Liver (tissue), 9 donors: ENCODE measurements around the gene TMEM87B. TPM values are rescaled to one million over a fixed set of nuclear protein-coding genes. Genes with fewer than 3 reads are reported as not detected.

Experiments used
- DNase-seq: peaks from one replicate; pipeline ENCODE4 v3.0.0-alpha.2; 2017; ENCODE audit warnings: low spot score
- H3K27ac ChIP-seq, 2 donors: one replicate each; pipeline ENCODE4 v1.7.0; 2013; ENCODE audit warnings: inconsistent platforms in 2 of 2, low read length in 2 of 2, control low read depth in 1 of 2, low read depth in 1 of 2, mild to moderate bottlenecking in 1 of 2
- H3K27me3 ChIP-seq, 4 donors: one replicate each; pipeline versions ENCODE4 v1.6.1 to v1.7.0; 2013; ENCODE audit warnings: low read length in 3 of 4, inconsistent platforms in 1 of 4, mild to moderate bottlenecking in 1 of 4, moderate library complexity in 1 of 4; ENCODE audit not compliant: control insufficient read depth in 4 of 4, insufficient read depth in 4 of 4
- H3K36me3 ChIP-seq, 4 donors: one replicate each; pipeline versions ENCODE4 v1.6.1 to v1.7.0; 2013; ENCODE audit warnings: low read length in 3 of 4, mild to moderate bottlenecking in 3 of 4, low read depth in 1 of 4, moderate library complexity in 1 of 4; ENCODE audit not compliant: control insufficient read depth in 4 of 4, insufficient read depth in 3 of 4
- H3K4me1 ChIP-seq, 4 donors: one replicate each; pipeline versions ENCODE4 v1.6.1 to v1.7.0; 2013; ENCODE audit warnings: low read length in 3 of 4, mild to moderate bottlenecking in 3 of 4, moderate library complexity in 1 of 4; ENCODE audit not compliant: control insufficient read depth in 4 of 4, insufficient read depth in 4 of 4
- H3K4me3 ChIP-seq, 3 donors: one replicate each; pipeline versions ENCODE4 v1.6.1 to v1.7.0; 2013; ENCODE audit warnings: low read length in 3 of 3, control low read depth in 1 of 3, low read depth in 1 of 3, mild to moderate bottlenecking in 1 of 3
- H3K9ac ChIP-seq, 2 donors: one replicate each; pipeline ENCODE4 v1.7.0; 2013; ENCODE audit warnings: low read length in 2 of 2, mild to moderate bottlenecking in 2 of 2, moderate library complexity in 2 of 2, control low read depth in 1 of 2, low read depth in 1 of 2
- H3K9me3 ChIP-seq, 4 donors: one replicate each; pipeline versions ENCODE4 v1.6.1 to v1.7.0; 2013; ENCODE audit warnings: low read length in 3 of 4; ENCODE audit not compliant: control insufficient read depth in 4 of 4
- FOXA1 ChIP-seq: IDR thresholded peaks from 2 replicates; pipeline ENCODE4 v1.6.1; 2016; ENCODE audit warnings: antibody characterized with exemption
- HNF4A ChIP-seq, 2 donors: conservative IDR thresholded peaks; 2 replicates each; pipeline ENCODE4 v1.6.1; 2016; ENCODE audit warnings: antibody characterized with exemption in 2 of 2, mild to moderate bottlenecking in 2 of 2
- JUND ChIP-seq, 2 donors: IDR thresholded peaks; 2 replicates each; pipeline ENCODE4 v1.6.1; 2016; ENCODE audit warnings: antibody characterized with exemption in 2 of 2
- RXRA ChIP-seq, 2 donors: IDR thresholded peaks; 2 replicates each; pipeline ENCODE4 v1.6.1; 2017 to 2018; ENCODE audit warnings: antibody characterized with exemption in 2 of 2, mild to moderate bottlenecking in 1 of 2
- SP1 ChIP-seq: IDR thresholded peaks from 2 replicates; pipeline ENCODE4 v1.6.1; 2018; ENCODE audit warnings: antibody characterized with exemption, mild to moderate bottlenecking
- TAF1 ChIP-seq: conservative IDR thresholded peaks from 2 replicates; pipeline ENCODE4 v1.6.1; 2016; ENCODE audit warnings: antibody characterized with exemption, mild to moderate bottlenecking
- YY1 ChIP-seq: IDR thresholded peaks from 2 replicates; pipeline ENCODE4 v1.6.1; 2016; ENCODE audit warnings: antibody characterized with exemption, mild to moderate bottlenecking
- WGBS: extraction: QIAGEN DNeasy Blood & Tissue Kit; methylation state at CpG from one replicate; pipeline ENCODE4 v1.1.7; 2013; 5-methylcytosine and 5-hydroxymethylcytosine counted together
- polyA plus RNA-seq, 2 donors: library from polyadenylated mRNA; stranded (reverse) in 1 of 2; unstranded in 1 of 2; fragments of 200-250 nt in 1 of 2; fragments of >200 nt in 1 of 2; fragmentation: Nextera tagmentation in 1 of 2; extraction: Ambion mirVana in 1 of 2; gene quantifications; one replicate each; pipeline versions ENCODE4 v1.2.1 to v1.2.3, GENCODE V29; 2013 to 2015
- total RNA-seq, 2 donors: library from RNA; depleted of rRNA; stranded (reverse); fragments of >200 nt; gene quantifications; one replicate each; pipeline ENCODE4 v1.2.3, GENCODE V29; 2014
- TF ChIP-seq, protein P1 (sequence below): IDR thresholded peaks from 2 replicates; pipeline ENCODE4 v1.6.1; 2016; ENCODE audit warnings: antibody characterized with exemption
- TF ChIP-seq, protein P2 (sequence below): IDR thresholded peaks from 2 replicates; pipeline ENCODE4 v1.6.1; 2016; ENCODE audit warnings: antibody characterized with exemption
- TF ChIP-seq, protein P3 (sequence below): IDR thresholded peaks from 2 replicates; pipeline ENCODE4 v1.6.1; 2016; ENCODE audit warnings: antibody characterized with exemption, mild to moderate bottlenecking
- donor health status: healthy.
- donor health status: healthy.
- donor health status: healthy.
- donor health status: healthy.
- donor health status: healthy.

Gene TMEM87B
- total and polyA plus RNA-seq, 4 donors: 3.6 to 10.1 (median 6.0) TPM

DNA sequence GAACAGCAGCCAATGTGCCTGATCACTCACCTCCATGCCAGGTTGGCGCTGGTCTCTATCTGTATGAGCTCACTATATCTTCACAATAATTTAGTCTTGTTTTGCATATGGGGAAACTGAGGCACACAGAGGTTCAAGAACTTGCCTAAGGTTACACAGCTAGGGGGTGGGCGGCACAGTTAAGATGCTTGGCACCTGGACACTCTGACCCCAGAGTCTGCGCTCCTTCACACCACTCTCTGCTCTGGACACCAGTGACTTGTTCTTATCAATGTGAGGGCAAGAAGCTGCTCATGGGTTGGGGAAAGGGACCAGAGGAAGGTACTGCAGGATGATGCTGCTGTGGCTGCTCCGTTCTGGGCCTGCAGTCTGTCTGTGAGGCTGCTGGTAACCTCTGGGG lies 110.2 kb downstream of the TMEM87B start:
- no peak for TF ChIP-seq RXRA (IDR thresholded peaks at IDR 0.05)
- TF ChIP-seq FOXA1: no peak
- no peak for TF ChIP-seq TAF1
- TF ChIP-seq, protein P1, sequence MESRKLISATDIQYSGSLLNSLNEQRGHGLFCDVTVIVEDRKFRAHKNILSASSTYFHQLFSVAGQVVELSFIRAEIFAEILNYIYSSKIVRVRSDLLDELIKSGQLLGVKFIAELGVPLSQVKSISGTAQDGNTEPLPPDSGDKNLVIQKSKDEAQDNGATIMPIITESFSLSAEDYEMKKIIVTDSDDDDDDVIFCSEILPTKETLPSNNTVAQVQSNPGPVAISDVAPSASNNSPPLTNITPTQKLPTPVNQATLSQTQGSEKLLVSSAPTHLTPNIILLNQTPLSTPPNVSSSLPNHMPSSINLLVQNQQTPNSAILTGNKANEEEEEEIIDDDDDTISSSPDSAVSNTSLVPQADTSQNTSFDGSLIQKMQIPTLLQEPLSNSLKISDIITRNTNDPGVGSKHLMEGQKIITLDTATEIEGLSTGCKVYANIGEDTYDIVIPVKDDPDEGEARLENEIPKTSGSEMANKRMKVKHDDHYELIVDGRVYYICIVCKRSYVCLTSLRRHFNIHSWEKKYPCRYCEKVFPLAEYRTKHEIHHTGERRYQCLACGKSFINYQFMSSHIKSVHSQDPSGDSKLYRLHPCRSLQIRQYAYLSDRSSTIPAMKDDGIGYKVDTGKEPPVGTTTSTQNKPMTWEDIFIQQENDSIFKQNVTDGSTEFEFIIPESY: no peak
- no peaks in the 10 kb centered on the region for H3K27me3 ChIP-seq
- no peaks in the 10 kb centered on the region for H3K9me3 ChIP-seq
- H3K4me3 ChIP-seq: no peak overlapping the region
- no peak for DNase-seq
- peaks cover 0 to 4% (median 2%) of the 10 kb centered on the region in 4 donors for H3K4me1 ChIP-seq
- 94% methylated on average over 4 of the region's 4 CpGs for WGBS
- no peaks in the 10 kb centered on the region for H3K36me3 ChIP-seq
- no peak overlapping the region for H3K27ac ChIP-seq
- no peak overlapping the region for H3K9ac ChIP-seq

DNA sequence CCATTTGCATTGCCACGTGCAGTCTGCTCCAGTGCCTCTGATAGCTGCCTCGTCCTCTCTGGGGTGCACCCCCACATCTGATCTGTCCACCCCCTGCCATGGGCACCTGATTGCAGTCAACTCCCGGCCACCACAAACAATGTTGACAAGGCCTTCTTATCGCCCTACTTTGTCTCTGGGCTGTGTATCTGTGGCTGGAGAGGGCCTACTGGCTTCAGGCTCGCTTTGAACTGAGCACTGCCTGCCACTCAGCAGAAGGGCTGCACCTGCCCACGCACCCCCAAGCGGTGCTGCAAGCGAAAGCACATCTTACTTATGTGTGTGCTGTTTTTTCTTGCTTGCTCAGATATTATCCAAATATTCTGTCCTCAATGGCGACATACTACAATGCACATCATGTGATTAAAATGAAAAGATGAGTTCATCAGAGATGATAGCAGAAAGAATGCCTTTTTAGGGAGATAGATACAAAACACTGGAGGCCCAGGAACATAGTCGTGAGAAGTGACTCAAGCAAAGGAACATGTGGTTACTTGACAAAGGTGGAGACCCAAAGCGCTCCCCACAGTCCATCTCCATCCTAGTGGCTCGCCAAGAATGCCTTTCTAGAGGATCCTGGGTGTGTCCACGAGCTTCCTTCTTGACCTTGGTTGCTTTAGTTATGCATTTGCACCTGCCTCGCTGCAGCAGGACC lies 111.9 kb downstream of the TMEM87B start:
- H3K9ac ChIP-seq: no peak overlapping the region
- no peak overlapping the region for H3K27ac ChIP-seq

DNA sequence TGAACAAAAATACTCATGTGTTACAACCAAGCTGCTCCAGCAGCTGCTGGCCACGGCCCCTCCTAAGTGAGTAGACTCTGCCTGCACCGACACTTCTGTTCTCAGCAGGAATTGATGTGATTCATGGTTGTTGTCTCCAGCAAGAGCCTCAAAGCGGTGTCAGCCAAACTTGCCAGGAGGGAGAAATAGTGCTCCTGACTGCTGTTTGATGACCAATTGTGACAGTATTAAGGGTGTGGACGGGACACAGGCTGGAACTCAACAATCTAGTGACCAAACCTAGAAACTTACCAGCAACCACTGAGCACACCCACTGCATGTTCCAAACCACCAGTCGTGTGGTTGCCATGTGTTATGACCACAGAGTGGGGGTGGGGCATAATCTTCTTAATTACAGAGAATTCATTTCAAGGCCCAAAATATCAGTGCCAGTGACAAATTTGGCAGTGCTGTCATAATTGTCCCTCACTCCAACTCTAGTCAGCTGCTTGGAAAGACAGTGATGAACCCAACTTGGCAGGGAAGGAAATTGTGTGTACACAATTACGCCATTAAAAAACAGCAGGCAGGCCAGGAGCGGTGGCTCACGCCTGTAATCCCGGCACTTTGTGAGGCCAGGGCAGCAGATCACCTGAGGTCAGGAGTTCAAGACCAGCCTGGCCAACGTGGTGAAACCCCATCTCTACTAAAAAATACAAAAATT lies 113.5 kb downstream of the TMEM87B start:
- Histone ChIP-seq H3K4me1 (peaks cover 0 to 4% (median 2%) of the 10 kb centered on the region in 4 donors), H3K36me3 (no peaks in the 10 kb centered on the region), H3K4me3 (no peak overlapping the region), H3K9ac (no peak overlapping the region), H3K27ac (no peak overlapping the region), H3K9me3 (no peaks in the 10 kb centered on the region), H3K27me3 (no peaks in the 10 kb centered on the region)
- 65% methylated on average over 10 of the region's 10 CpGs for WGBS
- DNase-seq: no peak
- TF ChIP-seq, protein P2, sequence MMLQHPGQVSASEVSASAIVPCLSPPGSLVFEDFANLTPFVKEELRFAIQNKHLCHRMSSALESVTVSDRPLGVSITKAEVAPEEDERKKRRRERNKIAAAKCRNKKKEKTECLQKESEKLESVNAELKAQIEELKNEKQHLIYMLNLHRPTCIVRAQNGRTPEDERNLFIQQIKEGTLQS: no peak
- TF ChIP-seq, protein P3, sequence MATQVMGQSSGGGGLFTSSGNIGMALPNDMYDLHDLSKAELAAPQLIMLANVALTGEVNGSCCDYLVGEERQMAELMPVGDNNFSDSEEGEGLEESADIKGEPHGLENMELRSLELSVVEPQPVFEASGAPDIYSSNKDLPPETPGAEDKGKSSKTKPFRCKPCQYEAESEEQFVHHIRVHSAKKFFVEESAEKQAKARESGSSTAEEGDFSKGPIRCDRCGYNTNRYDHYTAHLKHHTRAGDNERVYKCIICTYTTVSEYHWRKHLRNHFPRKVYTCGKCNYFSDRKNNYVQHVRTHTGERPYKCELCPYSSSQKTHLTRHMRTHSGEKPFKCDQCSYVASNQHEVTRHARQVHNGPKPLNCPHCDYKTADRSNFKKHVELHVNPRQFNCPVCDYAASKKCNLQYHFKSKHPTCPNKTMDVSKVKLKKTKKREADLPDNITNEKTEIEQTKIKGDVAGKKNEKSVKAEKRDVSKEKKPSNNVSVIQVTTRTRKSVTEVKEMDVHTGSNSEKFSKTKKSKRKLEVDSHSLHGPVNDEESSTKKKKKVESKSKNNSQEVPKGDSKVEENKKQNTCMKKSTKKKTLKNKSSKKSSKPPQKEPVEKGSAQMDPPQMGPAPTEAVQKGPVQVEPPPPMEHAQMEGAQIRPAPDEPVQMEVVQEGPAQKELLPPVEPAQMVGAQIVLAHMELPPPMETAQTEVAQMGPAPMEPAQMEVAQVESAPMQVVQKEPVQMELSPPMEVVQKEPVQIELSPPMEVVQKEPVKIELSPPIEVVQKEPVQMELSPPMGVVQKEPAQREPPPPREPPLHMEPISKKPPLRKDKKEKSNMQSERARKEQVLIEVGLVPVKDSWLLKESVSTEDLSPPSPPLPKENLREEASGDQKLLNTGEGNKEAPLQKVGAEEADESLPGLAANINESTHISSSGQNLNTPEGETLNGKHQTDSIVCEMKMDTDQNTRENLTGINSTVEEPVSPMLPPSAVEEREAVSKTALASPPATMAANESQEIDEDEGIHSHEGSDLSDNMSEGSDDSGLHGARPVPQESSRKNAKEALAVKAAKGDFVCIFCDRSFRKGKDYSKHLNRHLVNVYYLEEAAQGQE: no peak
- no peak for TF ChIP-seq SP1
- peak in 1 of 2 donors; percentile 20 for TF ChIP-seq HNF4A (conservative IDR thresholded peaks at IDR 0.05)
- TF ChIP-seq RXRA (IDR thresholded peaks at IDR 0.05): peak; percentile 27 to 67

More for the DNA sequence above, 111.9 kb downstream of the TMEM87B start:
- 94% methylated on average over 14 of the region's 14 CpGs for WGBS
- no peak for DNase-seq
- Histone ChIP-seq H3K27me3 (no peaks in the 10 kb centered on the region), H3K36me3 (no peaks in the 10 kb centered on the region), H3K4me3 (no peak overlapping the region), H3K9me3 (no peaks in the 10 kb centered on the region), H3K4me1 (peaks cover 0 to 4% (median 2%) of the 10 kb centered on the region in 4 donors)
- TF ChIP-seq YY1: no peak
- TF ChIP-seq JUND (IDR thresholded peaks at IDR 0.05): no peak

Other genes starting within 250 kb of the TMEM87B start
- 10 to 100 TPM; 32.4 to 36.9 TPM for gene ANAPC1, start 171.1 kb upstream of the TMEM87B start, total RNA-seq
- 1 to 10 TPM; 3.5 to 6.3 TPM for gene ANAPC1, start 171.1 kb upstream of the TMEM87B start, polyA plus RNA-seq
- gene MERTK, start 156.7 kb upstream of the TMEM87B start, total RNA-seq: 10 to 100 TPM in 1 of 2 donors, 1 to 10 TPM in 1; 9.0 to 34.1 TPM
- 1 to 10 TPM; 6.3 to 7.4 TPM for gene MERTK, start 156.7 kb upstream of the TMEM87B start, polyA plus RNA-seq
- 1 to 10 TPM; 1.6 to 2.1 TPM for gene FBLN7, start 83.1 kb downstream of the TMEM87B start, total RNA-seq
- 1 to 10 TPM in 1 of 2 donors, under 1 TPM in 1; 0.60 to 2.4 TPM for gene FBLN7, start 83.1 kb downstream of the TMEM87B start, polyA plus RNA-seq
- gene ZC3H8, start 199.8 kb downstream of the TMEM87B start, total RNA-seq: 1 to 10 TPM; 5.7 to 7.2 TPM
- gene ZC3H8, start 199.8 kb downstream of the TMEM87B start, polyA plus RNA-seq: 1 to 10 TPM; 2.4 to 8.9 TPM
- 1 to 10 TPM; 3.7 to 5.8 TPM for gene ZC3H6, start 220.3 kb downstream of the TMEM87B start, total RNA-seq
- gene ZC3H6, start 220.3 kb downstream of the TMEM87B start, polyA plus RNA-seq: under 1 TPM; 0.32 to 0.99 TPM